ENCODE results near the gene SIK3.

SIK3 gene

DNA sequence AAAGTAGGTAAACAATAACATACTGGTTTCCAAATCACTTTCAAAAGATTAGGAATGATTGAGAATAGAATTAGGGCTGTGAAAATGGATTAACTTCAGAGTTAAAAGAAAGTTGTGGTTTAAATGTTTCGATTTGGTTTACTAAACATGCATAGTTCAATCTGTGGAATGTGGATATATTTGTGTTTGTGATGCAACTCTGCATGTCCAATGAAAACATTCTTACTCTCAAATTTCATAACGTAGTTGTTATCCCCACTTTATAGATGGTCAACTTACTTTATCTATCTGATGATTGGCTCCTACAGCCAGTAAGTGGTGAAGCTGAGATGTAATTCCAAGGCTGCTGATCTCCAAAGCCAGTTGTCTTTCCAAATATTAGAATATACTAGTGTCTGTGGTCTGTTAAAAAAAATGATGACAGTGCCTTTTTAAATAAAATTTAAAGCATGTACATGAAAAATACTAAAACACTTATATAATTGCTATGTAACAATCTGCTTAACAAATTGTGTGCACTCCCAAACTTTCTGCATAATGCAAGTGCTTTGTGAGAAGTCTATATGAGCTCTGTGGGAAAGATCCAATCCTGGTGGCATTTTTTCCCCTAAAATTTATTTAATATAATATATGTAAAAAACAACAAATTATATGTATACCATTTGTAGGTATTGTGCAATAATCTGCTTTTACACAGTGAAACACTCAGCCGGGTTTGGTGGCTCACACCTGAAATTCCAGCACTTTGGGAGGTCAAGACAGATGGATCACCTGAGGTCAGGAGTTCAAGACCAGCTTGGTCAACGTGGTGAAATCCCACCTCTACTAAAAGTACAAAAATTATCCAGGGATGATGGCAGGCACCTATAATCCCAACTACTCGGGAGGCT, 9.7 kb upstream of the SIK3 start:
- no peak for DNase-seq

GRCh38 chr11:117100556-117100955, 2.3 kb upstream of the SIK3 start:
- DNase-seq: no peak

- DNase-seq: no peak
Observed at GRCh38 chr11:117099696-117100095, 1.5 kb upstream of the SIK3 start.

GRCh38 chr11:117097389-117098268, 599 bp downstream of the SIK3 start:
- peak in 5 of 6 experiments; percentile 14 to 58 (median 36) for DNase-seq

GRCh38 chr11:117097014-117097388, 1.2 kb downstream of the SIK3 start:
- DNase-seq: no peak

DNA sequence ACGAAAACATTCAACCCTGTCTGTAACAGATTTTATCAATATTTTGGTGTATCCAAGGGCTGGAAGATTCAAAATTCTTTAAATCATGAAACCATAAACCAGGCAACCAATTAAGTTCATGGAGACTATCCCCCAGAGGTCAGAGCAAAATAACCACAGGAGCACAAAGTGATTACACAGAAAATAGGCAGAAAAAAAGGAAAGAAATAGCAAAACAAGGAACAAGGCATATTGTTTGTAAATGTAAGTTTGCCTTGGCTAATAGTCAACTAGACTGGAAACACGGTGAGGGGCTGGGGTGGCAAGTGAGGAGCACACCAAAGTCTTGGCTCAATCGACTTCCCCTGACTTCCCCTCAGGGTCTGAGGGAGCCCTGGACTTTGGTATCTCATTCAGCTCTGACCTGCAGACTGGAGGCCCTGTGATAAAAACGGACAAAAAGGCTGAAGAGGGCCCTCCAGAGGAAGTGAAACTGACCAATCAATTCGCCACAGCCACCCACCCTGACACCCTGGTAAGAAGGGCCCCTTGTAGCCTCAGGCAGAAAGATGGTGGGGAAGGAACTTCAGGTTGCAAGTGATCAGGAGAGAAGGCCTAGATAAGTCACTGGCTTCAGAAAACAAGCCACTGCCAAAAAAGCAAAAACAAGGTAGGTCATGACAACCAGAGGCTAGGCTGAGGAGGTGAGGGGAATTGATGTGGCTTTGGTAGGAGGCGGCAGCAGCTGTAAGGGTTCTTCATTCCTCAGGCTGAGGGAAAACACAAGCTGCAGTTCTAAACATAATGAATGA, 1.8 kb downstream of the SIK3 start:
- DNase-seq: peak; percentile 9 to 74 (median 54)

- peak in 2 of 6 experiments; percentile 12 to 31 for DNase-seq
Observed at GRCh38 chr11:117095284-117096161, 2.7 kb downstream of the SIK3 start.

GRCh38 chr11:117094776-117095175, 3.5 kb downstream of the SIK3 start:
- no peak for DNase-seq

GRCh38 chr11:117092951-117093590, 5.2 kb downstream of the SIK3 start:
- no peak for DNase-seq

DNA sequence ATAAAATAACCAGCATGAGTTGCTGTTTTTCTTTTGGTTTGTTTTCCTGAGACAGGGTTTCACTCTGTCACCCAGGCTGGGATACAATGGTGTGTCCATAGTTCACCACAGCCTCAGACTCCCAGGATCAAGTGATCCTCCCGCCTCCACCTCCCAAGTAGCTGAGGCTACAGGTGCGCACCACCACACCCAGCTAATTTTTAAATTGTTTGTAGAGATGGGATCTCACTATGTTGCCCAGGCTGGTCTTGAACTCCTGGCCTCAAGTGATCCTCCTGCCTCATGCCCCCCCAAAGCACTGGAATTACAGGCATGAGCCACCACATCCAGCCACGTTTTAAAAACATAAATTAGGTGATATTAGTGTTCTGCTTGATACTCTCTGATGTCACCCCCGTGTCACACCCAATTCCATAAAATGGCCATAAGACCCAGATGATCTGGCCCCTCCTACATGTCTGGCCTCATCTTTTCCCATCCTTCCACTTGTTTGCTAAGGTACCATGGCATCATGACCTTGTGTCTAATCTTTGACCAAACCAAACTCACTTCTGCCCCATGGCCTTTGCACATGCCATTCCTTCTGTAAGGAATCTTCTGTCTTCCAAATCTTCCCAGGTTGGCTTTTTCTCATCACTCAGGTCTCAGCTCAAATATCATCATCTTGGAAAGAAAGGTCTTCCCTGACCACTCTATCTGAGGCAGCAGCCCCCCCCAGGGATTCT, 6.3 kb downstream of the SIK3 start:
- no peak for DNase-seq

DNA sequence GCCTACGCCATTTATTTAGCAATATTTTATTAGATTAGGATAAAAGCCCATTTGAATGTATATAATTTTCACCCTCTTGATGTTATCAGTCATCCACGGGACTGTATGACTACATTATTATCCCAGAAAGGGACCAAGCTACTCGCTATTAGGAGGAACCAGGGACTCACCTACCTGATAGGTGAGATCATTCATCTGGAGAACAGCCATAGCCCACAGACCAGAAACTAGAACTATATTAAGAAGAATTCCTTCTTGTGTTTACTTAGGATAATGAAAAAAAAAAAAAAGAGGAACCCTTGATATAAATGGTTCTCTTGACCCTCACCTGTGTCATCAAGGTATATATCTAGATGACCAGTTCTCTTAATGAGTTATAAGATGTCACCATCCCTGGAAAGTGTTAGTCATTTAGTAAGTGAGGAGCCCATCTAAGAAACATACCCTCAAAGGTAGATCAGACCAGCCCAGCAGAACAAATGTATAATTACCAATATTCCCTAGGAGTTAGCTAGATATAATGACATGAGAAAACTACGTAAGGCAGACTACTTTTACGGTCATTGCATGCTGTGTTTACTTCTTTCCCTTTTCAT, 8.0 kb downstream of the SIK3 start:
- no peak for DNase-seq

DNA sequence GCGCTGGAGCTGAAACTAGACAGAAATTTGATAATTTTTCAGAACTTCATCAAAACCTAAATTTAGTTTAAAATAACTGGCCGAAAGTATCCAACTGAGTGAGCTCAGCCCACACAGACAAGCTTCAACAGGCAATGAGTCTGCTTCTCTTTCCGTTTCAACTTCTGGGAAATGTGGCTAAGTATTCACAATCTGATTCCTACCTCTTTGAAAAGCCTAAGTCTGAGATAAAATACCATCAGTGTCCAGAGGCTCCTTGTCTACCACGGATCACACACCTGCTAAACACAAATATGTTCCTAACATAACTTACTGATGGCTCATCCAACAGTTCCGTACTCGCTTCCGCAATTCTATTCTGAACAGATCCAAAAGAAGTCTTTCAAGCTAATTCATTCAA, 8.5 kb downstream of the SIK3 start:
- no peak for DNase-seq

DNA sequence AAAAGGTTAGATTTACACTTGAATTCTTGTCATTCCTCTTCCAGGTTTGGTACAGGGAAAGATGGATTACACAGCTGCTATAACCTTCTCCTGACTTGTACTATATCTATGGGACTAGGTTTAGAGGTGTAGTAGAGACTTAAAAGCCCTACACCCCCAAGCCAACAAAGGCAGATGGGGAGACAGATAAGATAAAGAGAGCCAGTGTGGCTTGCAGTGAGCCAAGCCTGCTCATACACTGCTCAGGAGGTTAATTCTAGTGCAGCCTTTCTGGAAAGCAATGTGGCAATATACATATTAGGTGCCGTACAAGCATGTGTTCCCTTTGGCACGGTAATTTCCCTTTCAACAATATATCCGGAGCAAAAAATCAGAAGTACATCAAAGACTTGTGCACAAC, 10.8 kb downstream of the SIK3 start:
- peak in 2 of 6 experiments; percentile 9 to 20 for DNase-seq

DNA sequence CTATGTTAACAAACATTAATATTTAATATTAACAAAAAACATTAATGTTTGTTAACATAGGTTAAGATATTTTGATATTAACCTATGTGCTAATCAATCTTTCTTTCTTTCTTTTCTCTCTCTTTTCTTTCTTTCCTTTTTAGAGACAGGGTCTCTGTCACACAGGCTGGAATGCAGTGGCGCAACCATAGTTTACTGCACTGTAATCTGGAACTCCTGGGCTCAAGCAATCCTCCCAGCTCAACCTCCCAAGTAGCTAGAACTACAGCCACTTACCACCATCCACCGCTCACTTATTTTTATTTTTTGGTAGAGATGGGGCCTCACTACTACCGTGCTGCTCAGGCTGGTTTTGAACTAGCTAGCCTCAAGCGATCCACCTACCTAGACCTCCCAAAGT, 13.2 kb downstream of the SIK3 start:
- no peak for DNase-seq

GRCh38 chr11:117083011-117083935, 15.0 kb downstream of the SIK3 start:
- no peak for DNase-seq

- no peak for DNase-seq
Observed at GRCh38 chr11:117081908-117082307, 16.3 kb downstream of the SIK3 start.

GRCh38 chr11:117080370-117080769, 17.9 kb downstream of the SIK3 start:
- DNase-seq: no peak

GRCh38 chr11:117076941-117077691, 21.1 kb downstream of the SIK3 start:
- DNase-seq: no peak

All from stimulated activated naive CD4-positive, alpha-beta T cell (primary cell).